Superior temporal gyrus (tissue), 1 donor: ENCODE measurements around the gene TUBB3.
"Not testable (repeated sequence)": the region's sequence is repeated elsewhere in the genome, so short reads cannot be mapped to it uniquely, and the experiment has no call there.

Experiments used
- DNase-seq: peaks from one replicate; pipeline ENCODE4 v3.0.0-alpha.2; 2016; ENCODE audit errors: extremely low spot score

TUBB3 gene

GRCh38 chr16:89918453-89919347, 4.4 kb upstream of the TUBB3 start, which contains the start of gene MC1R:
Gene MC1R, plus strand, starts transcription at chr16:89918862. Its CDS starts 397 bp downstream, at chr16:89919259.
- no peak for DNase-seq

GRCh38 chr16:89919535-89920406, 3.4 kb upstream of the TUBB3 start:
- no peak for DNase-seq

- no peak for DNase-seq
These were observed 2.4 kb upstream of the TUBB3 start for GRCh38 chr16:89920723-89921122.

DNA sequence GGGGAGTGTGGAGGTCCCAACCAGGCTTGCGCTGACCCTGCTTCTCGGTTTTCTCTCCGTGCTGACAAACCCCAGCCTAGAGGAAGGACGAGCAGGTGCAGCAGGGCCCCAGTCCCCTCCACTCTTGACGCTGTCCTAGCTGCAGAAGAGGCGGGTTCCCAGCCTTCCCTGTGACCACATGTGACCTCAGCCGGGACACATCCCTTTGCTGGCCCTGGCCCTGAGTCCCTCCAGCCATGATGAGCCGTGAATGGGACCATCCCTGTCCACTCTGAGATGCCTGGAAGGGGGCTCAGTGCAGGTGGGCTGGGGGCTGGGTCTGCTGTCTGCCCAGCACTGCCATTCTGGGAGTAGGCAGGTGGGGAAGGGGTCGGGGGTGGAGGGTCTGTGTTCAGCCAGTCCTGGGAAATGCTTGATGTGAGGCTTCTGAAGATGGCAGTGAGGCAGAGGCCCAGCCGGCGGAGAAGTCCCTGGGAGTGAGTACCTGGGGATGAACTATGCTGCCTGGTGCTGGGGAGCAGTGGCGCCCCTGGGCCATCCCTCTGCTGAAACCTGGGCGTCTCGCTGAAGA, 1.9 kb upstream of the TUBB3 start:
- no peak for DNase-seq

DNA sequence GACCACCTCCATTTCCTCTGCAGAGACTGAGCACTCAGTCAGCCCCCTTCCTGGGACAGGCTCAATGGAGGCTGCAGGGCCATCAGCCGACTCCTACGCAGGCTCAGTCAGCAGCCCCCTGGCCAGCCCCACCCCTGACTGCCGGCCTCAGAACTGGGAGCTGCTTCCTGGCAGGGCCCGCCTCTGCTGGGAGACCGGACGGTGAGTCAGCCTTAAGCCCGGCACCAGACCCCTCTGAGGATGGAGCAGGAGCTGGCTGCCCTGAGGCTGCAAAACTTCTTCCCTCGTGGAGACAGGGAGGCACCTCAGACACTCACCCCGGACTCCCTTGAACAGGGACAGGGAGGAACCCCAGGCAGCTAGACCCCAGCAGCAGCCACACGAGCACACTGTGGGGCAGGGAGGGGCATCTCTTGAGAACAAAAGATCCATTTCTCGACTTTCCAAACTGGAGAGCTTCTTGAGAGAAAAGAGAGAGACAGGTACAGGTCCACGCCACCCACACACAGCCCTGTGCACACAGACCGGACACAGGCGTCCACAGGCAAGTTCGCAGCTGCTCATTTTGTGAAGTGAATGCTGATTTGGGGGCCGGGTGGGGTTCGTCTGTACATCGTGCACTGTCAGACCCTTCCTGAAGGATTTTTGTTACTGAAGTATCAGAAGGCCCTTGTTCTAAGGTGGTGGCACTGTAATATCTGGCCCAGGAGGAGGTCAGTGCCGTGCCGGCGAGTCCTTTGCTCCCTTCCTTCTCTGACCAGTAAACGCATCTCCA, 1.3 kb upstream of the TUBB3 start:
- no peak for DNase-seq

DNA sequence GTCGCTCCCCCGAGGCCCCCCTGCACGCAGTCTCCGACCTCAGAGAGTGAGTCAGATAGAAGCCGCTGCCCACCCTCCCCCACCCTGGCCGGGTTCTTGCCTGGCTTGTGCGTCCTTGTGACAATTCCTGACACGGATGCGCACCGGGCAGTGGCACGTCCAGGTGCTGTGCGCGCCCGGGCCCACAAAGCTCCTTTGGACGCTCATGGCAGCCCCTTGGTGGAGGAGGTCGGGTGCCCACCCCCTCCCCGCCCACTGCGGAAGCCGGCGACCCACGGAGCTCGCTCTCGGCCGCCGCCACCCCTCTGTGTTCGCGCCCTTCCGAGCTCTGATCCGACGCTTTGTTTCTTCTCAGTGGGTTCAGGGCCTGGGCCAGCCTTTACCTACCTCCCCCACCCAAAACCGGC, 662 bp upstream of the TUBB3 start:
- DNase-seq = no peak

DNA sequence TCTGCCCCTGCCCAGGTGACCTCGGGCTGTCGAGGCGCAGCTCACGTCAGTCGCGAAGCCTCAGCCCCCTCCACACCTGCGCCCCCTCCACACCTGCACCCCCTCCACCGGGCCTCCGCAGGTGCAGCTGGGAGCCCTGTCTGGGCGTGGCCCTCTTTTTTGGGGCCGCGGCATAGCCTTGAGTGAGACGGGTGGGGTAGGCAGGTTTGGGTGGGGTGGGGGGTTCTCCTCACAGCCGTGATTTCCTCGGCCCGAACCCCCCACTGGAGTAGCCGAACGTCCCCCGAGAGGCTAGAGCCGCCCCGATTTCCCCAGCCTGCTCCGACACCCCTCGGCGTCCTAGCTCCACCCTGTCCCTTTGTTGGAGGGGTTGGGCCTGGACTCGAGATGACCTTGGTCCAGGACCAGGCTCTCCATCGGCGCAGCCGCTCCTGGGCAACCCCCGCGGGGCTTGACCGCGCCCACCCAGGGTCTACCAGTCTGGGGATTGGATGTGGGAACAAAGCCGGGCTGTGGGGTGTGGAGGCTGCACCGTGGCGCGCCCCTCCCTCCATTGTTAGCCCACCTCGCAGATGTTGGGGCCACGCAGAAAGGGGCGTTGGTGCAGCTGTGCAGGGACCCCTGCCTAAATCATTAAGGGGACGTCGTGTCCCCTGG, 626 bp downstream of the TUBB3 start:
- no peak for DNase-seq

DNA sequence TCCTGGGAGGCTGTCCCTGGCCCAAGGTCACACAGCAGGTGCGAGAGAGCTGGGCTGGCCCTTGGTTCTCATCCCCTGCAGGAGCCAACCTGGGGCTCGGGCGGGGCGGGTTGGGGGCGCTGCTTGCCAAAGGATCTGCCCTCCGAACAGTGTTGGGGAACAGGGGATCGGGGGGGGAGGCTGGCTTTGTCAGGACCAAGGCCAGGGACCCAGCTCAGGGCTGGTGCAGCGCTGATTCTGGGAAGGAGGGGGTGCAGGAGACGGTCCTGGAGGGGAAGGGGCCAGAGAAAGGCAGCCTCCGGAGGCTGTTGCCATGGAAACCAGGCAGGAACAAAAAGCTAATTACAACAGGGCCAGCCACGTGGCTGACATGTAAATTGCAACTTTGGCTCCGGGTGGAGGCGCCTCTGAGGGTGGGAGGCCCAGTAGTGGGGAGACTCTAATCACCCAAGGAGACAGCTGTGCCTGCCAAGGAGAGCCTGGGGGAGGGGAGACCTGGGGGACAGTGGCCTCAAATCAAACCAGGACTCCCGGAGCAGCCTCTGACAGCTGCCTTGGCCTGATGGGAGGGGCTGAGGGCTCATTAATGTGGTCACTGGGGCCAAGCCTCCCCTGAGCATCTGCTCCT, 1.3 kb downstream of the TUBB3 start:
- no peak for DNase-seq

GRCh38 chr16:89924925-89925307, 1.8 kb downstream of the TUBB3 start:
- DNase-seq = no peak

DNA sequence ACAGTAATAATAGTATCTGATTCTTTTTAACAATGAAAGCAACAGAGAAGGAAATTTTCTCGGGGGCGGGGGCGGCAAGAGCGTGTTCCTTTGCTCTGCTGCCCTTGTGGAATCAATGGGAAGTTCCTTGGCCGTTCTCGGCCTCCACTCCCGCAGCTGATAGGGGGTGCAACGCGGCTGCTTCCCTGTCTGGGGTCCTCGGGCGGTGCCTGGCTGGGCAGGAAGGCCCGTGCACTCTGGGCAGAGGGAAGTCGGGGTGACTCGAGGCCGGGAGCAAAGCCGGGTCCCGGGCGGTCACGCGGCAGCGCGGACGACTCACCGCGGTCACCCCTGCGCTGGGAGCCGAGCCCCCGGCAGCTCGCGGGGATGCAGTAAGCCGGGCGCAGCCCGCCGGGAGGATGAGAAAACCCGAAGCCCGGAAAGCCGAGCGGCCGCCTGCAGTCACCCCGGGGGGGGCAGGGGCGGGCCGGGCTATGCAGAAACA, 2.5 kb downstream of the TUBB3 start:
- DNase-seq = no peak

- no peak for DNase-seq
These were observed 8.3 kb downstream of the TUBB3 start for GRCh38 chr16:89931305-89931896.

- DNase-seq = no peak
These were observed 8.8 kb downstream of the TUBB3 start for GRCh38 chr16:89931964-89932363.

- DNase-seq = not testable (repeated sequence)
These were observed 10.9 kb downstream of the TUBB3 start for GRCh38 chr16:89934019-89934418.

GRCh38 chr16:89934611-89935553, 11.7 kb downstream of the TUBB3 start:
- no peak for DNase-seq

DNA sequence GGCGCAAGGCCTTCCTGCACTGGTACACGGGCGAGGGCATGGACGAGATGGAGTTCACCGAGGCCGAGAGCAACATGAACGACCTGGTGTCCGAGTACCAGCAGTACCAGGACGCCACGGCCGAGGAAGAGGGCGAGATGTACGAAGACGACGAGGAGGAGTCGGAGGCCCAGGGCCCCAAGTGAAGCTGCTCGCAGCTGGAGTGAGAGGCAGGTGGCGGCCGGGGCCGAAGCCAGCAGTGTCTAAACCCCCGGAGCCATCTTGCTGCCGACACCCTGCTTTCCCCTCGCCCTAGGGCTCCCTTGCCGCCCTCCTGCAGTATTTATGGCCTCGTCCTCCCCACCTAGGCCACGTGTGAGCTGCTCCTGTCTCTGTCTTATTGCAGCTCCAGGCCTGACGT, 12.5 kb downstream of the TUBB3 start:
- DNase-seq = not testable (repeated sequence)

- no peak for DNase-seq
These were observed 12.9 kb downstream of the TUBB3 start for GRCh38 chr16:89936034-89936433.

GRCh38 chr16:89936508-89936907, 13.4 kb downstream of the TUBB3 start:
- no peak for DNase-seq

- DNase-seq = no peak
These were observed 13.8 kb downstream of the TUBB3 start for GRCh38 chr16:89936981-89937380.
